ENCODE data around the gene CCDC160. TPM values are rescaled to one million over a fixed set of nuclear protein-coding genes. Genes with fewer than 3 reads are reported as not detected.

Gene CCDC160
- polyA plus RNA-seq, 1 donor from 2014 or later, result 4.3 TPM

GRCh38 chrX:134246282-134246681 is 9.3 kb downstream of the CCDC160 start:
- H3K79me2 ChIP-seq (replicated peaks; ENCODE audit: insufficient read depth, low read length), result no peaks in the 10 kb centered on the region
- no peak for TF ChIP-seq REST (IDR thresholded peaks at IDR 0.05; ENCODE audit: borderline replicate concordance)
- TF ChIP-seq POLR2AphosphoS5 (IDR thresholded peaks at IDR 0.05), result no peak
- no peak for TF ChIP-seq RAD21 (conservative IDR thresholded peaks at IDR 0.05)
- TF ChIP-seq TAF1 (IDR thresholded peaks at IDR 0.05; ENCODE audit: low read depth), result no peak
- no peak for TF ChIP-seq EP300 (conservative IDR thresholded peaks at IDR 0.05; ENCODE audit: poor library complexity, severe bottlenecking)
- no peak for TF ChIP-seq MXI1 (conservative IDR thresholded peaks at IDR 0.05; ENCODE audit: poor library complexity, severe bottlenecking)
- no peak for TF ChIP-seq EZH2 (IDR thresholded peaks at IDR 0.05; ENCODE audit: borderline replicate concordance, insufficient read depth, low read length, poor library complexity, severe bottlenecking)
- no peak for TF ChIP-seq CTCF (IDR thresholded peaks at IDR 0.05; ENCODE audit: poor library complexity, severe bottlenecking)
- no peak for TF ChIP-seq SMC3 (conservative IDR thresholded peaks at IDR 0.05; ENCODE audit: poor library complexity)

GRCh38 chrX:134247492-134247891 is 10.5 kb downstream of the CCDC160 start:
- no peak overlapping the region for H3K9ac ChIP-seq (ENCODE audit: low read length)
- H3K27ac ChIP-seq (ENCODE audit: low read length), result no peak overlapping the region
- H2AFZ ChIP-seq (ENCODE audit: low read depth, low read length), result no peak overlapping the region
- no peaks in the 10 kb centered on the region for H3K9me3 ChIP-seq (ENCODE audit: low read length)
- no peaks in the 10 kb centered on the region for H3F3A ChIP-seq (ENCODE audit: insufficient read depth, low read length, poor library complexity, severe bottlenecking)
- TF ChIP-seq CTCF (IDR thresholded peaks at IDR 0.05; ENCODE audit: poor library complexity, severe bottlenecking) (no peak), SMC3 (conservative IDR thresholded peaks at IDR 0.05; ENCODE audit: poor library complexity) (no peak), TAF1 (IDR thresholded peaks at IDR 0.05; ENCODE audit: low read depth) (no peak), EP300 (conservative IDR thresholded peaks at IDR 0.05; ENCODE audit: poor library complexity, severe bottlenecking) (no peak), EZH2 (IDR thresholded peaks at IDR 0.05; ENCODE audit: borderline replicate concordance, insufficient read depth, low read length, poor library complexity, severe bottlenecking) (no peak), MXI1 (conservative IDR thresholded peaks at IDR 0.05; ENCODE audit: poor library complexity, severe bottlenecking) (no peak), POLR2AphosphoS5 (IDR thresholded peaks at IDR 0.05) (no peak), RAD21 (conservative IDR thresholded peaks at IDR 0.05) (no peak), REST (IDR thresholded peaks at IDR 0.05; ENCODE audit: borderline replicate concordance) (no peak)
- H3K27me3 ChIP-seq (ENCODE audit: insufficient read depth, low read depth, low read length), result no peaks in the 10 kb centered on the region
- no peaks in the 10 kb centered on the region for H3K9me2 ChIP-seq (ENCODE audit: insufficient read depth, low read length)
- no peak overlapping the region for H3K4me3 ChIP-seq (ENCODE audit: low read length)
- no peak overlapping the region for H3K4me2 ChIP-seq (ENCODE audit: low read length)
- no peaks in the 10 kb centered on the region for H4K20me1 ChIP-seq (ENCODE audit: insufficient read depth)
- no peaks in the 10 kb centered on the region for H3K79me2 ChIP-seq (replicated peaks; ENCODE audit: insufficient read depth, low read length)
- H3K36me3 ChIP-seq (ENCODE audit: insufficient read depth, low read length), result no peaks in the 10 kb centered on the region

More at GRCh38 chrX:134246282-134246681, 9.3 kb downstream of the CCDC160 start:
- H2AFZ ChIP-seq (ENCODE audit: low read depth, low read length), result no peak overlapping the region
- H3K9ac ChIP-seq (ENCODE audit: low read length), result no peak overlapping the region
- no peak overlapping the region for H3K27ac ChIP-seq (ENCODE audit: low read length)
- no peaks in the 10 kb centered on the region for H4K20me1 ChIP-seq (ENCODE audit: insufficient read depth)
- H3K36me3 ChIP-seq (ENCODE audit: insufficient read depth, low read length), result no peaks in the 10 kb centered on the region
- H3K4me3 ChIP-seq (ENCODE audit: low read length), result no peak overlapping the region
- H3K4me2 ChIP-seq (ENCODE audit: low read length), result no peak overlapping the region
- H3F3A ChIP-seq (ENCODE audit: insufficient read depth, low read length, poor library complexity, severe bottlenecking), result no peaks in the 10 kb centered on the region
- no peaks in the 10 kb centered on the region for H3K9me3 ChIP-seq (ENCODE audit: low read length)
- no peaks in the 10 kb centered on the region for H3K27me3 ChIP-seq (ENCODE audit: insufficient read depth, low read depth, low read length)
- no peaks in the 10 kb centered on the region for H3K9me2 ChIP-seq (ENCODE audit: insufficient read depth, low read length)

Data from neural cell (in vitro differentiated cells).